Measurements from ENCODE around the gene STARD3NL.
"Not testable (repeated sequence)": the region's sequence is repeated elsewhere in the genome, so short reads cannot be mapped to it uniquely, and the experiment has no call there.

Gene STARD3NL

GRCh38 chr7:38270405-38270804 is 92.4 kb downstream of the STARD3NL start:
- not testable (repeated sequence) for DNase-seq

DNA sequence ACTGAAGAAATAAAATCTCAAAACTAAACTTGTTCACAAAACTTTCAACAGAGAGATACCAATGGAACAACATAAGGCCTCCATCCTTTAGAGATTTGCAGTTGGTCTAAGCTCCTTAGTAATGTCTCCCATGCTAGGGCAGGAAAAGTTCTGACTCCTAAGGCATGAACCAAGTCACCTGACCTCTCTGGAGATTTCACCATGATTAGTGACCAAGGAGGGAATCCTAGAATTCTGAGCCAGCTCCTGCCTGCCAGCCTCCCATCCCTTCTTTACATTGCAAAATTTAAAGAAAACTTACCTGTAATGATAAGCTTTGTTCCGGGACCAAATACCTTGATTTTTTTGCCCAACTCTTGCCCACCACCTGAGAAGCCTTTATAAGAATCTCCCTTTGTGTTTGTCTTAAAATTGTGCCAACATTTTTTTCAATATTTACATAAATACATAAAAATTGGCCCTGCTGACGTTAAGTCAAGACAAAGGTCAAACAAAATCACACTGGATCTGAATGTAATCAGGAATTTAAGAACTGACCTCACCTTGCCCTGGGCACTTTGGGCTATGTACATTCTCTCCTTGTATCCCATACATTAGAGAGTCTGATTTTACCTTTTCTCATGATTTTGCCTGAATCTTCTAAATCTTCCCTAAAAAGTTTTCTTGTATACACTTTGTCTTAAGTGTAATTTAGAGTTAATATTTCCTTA is 95.4 kb downstream of the STARD3NL start, which contains the start of gene TARP:
Gene TARP (minus strand): TSS at position 351 of the 710 bp plus-strand sequence.
- no peak for DNase-seq

DNA sequence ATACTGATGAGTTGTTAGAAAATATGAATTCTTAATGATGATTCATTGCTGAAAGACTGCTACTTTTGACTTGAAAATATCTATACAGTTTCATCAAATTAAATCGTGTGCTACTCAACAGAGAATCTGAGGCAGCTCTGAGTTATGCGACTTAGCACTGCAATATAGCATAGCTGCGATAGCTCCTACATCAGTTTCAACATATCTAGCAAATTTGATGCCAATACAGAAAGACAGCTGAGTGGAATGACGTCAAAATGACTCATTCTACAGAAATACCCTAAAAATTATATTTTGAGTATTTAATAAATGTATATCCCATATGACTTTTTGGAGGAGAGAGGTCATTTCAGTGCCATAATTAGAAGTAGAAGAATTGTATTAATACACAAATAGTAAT is 96.4 kb downstream of the STARD3NL start:
- DNase-seq: no peak

- DNase-seq: no peak
Observed at GRCh38 chr7:38274927-38275620, 97.0 kb downstream of the STARD3NL start.

DNA sequence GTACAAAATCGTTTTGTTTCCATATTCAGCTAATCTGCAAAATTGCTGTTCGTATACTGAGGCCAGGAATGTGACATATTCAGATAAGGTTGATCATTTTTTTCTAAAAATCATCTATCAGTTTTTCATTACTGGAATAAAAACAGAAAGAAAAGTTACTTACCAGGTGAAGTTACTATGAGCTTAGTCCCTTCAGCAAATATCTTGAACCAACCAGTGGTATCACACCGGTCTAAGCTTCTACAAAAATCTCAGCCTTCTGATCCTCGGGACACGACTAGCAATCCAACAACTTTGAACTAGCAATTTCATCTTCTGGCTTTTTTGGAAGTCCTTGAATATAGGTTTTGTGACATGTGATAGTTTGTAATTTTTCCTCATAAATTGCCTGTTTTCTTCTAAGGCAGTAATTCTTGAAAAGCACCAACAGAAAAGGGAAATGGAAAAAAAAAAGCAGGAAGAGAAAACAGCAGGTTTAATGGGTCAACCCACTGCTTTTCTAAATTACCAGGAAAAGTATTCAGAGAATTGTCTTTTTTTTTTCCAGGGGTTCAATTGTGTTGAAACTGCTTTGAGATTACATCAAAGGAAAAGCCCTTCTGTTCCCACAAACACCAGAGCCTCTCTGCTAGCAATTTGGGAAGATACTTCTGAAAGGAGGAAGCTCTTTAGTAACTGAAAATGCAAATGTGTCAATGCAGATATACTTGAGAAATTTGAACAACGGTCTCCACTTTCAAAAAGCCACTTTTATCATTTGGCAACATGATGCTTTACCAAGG is 98.2 kb downstream of the STARD3NL start:
- no peak for DNase-seq

- DNase-seq: no peak
Observed at GRCh38 chr7:38280000-38280399, 102.0 kb downstream of the STARD3NL start.

Measured in activated CD8-positive, alpha-beta memory T cell treated with anti-CD3 and anti-CD28 coated beads for 24 hours (primary cell).